ENCODE measurements around the gene LPIN2. TPM values are rescaled to one million over a fixed set of nuclear protein-coding genes. Genes with fewer than 3 reads are reported as not detected.

The LPIN2 gene
- polyA plus RNA-seq, 1 donor (not counting 4 experiments of a cell fraction or from before 2014, with no cell fraction given), result 3.9 TPM

GRCh38 chr18:3035635-3036034 is 22.7 kb upstream of the LPIN2 start:
- TF ChIP-seq CTCF (optimal IDR thresholded peaks at IDR 0.05 in 1 of 3, IDR thresholded peaks at IDR 0.05 in 1 of 3, conservative IDR thresholded peaks at IDR 0.05 in 1 of 3; ENCODE audit: extremely low read depth in 1 of 3, insufficient read depth in 2 of 3, low read length in 3 of 3), result no peak
- TF ChIP-seq EZH2 (IDR thresholded peaks at IDR 0.05; ENCODE audit: low read length), result no peak
- H3K9ac ChIP-seq (ENCODE audit: control insufficient read depth, extremely low read depth, insufficient read depth, low read length), result no peak overlapping the region
- FAIRE-seq (no peak), DNase-seq (ENCODE audit: low read depth, low spot score) (no peak)
- no peak overlapping the region for H2AFZ ChIP-seq (ENCODE audit: control insufficient read depth, low read length)
- no peaks in the 10 kb centered on the region for H3K9me1 ChIP-seq (ENCODE audit: control insufficient read depth, extremely low read depth, insufficient read depth, low read length)
- H3K79me2 ChIP-seq (ENCODE audit: control insufficient read depth, insufficient read depth, low read length), result no peaks in the 10 kb centered on the region
- no peaks in the 10 kb centered on the region for H3K9me3 ChIP-seq (ENCODE audit: control insufficient read depth, low read depth, low read length)
- H4K20me1 ChIP-seq (ENCODE audit: control insufficient read depth, extremely low read depth, insufficient read depth, low read length), result no peaks in the 10 kb centered on the region
- no peaks in the 10 kb centered on the region for H3K27me3 ChIP-seq (ENCODE audit: control insufficient read depth, extremely low read depth, insufficient read depth, low read length)
- no peaks in the 10 kb centered on the region for H3K4me1 ChIP-seq (ENCODE audit: control insufficient read depth, extremely low read depth, insufficient read depth, low read length)
- no peak overlapping the region for H3K4me2 ChIP-seq (ENCODE audit: control insufficient read depth, extremely low read depth, insufficient read depth, low read depth, low read length)
- H3K36me3 ChIP-seq (ENCODE audit: control insufficient read depth in 2 of 2, extremely low read depth in 1 of 2, insufficient read depth in 2 of 2, low read length in 2 of 2), result no peaks in the 10 kb centered on the region
- dilution Hi-C loops (cut with MboI; ENCODE audit: extremely low pct_ligation_motif_present, low sequenced_read_pairs), result no loop called here
- H3K27ac ChIP-seq (ENCODE audit: control insufficient read depth, insufficient read depth, low read length), result no peak overlapping the region
- no peak overlapping the region for H3K4me3 ChIP-seq (ENCODE audit: control insufficient read depth in 2 of 3, extremely low read depth in 1 of 3, insufficient read depth in 2 of 3, low read depth in 1 of 3, low read length in 3 of 3)

- TF ChIP-seq CTCF (optimal IDR thresholded peaks at IDR 0.05 in 1 of 3, IDR thresholded peaks at IDR 0.05 in 1 of 3, conservative IDR thresholded peaks at IDR 0.05 in 1 of 3; ENCODE audit: extremely low read depth in 1 of 3, insufficient read depth in 2 of 3, low read length in 3 of 3) (no peak), EZH2 (IDR thresholded peaks at IDR 0.05; ENCODE audit: low read length) (no peak)
- DNase-seq (ENCODE audit: low read depth, low spot score), result no peak
- H3K79me2 ChIP-seq (ENCODE audit: control insufficient read depth, insufficient read depth, low read length), result no peaks in the 10 kb centered on the region
- no peak overlapping the region for H2AFZ ChIP-seq (ENCODE audit: control insufficient read depth, low read length)
- no peak overlapping the region for H3K9ac ChIP-seq (ENCODE audit: control insufficient read depth, extremely low read depth, insufficient read depth, low read length)
- no peak overlapping the region for H3K4me2 ChIP-seq (ENCODE audit: control insufficient read depth, extremely low read depth, insufficient read depth, low read depth, low read length)
- H3K36me3 ChIP-seq (ENCODE audit: control insufficient read depth in 2 of 2, extremely low read depth in 1 of 2, insufficient read depth in 2 of 2, low read length in 2 of 2), result no peaks in the 10 kb centered on the region
- no peaks in the 10 kb centered on the region for H3K4me1 ChIP-seq (ENCODE audit: control insufficient read depth, extremely low read depth, insufficient read depth, low read length)
- H3K4me3 ChIP-seq (ENCODE audit: control insufficient read depth in 2 of 3, extremely low read depth in 1 of 3, insufficient read depth in 2 of 3, low read depth in 1 of 3, low read length in 3 of 3), result no peak overlapping the region
- no peak for FAIRE-seq
- H3K9me3 ChIP-seq (ENCODE audit: control insufficient read depth, low read depth, low read length), result no peaks in the 10 kb centered on the region
- H3K27ac ChIP-seq (ENCODE audit: control insufficient read depth, insufficient read depth, low read length), result no peak overlapping the region
- dilution Hi-C loops (cut with MboI; ENCODE audit: extremely low pct_ligation_motif_present, low sequenced_read_pairs), result no loop called here
- no peaks in the 10 kb centered on the region for H3K27me3 ChIP-seq (ENCODE audit: control insufficient read depth, extremely low read depth, insufficient read depth, low read length)
- no peaks in the 10 kb centered on the region for H4K20me1 ChIP-seq (ENCODE audit: control insufficient read depth, extremely low read depth, insufficient read depth, low read length)
- H3K9me1 ChIP-seq (ENCODE audit: control insufficient read depth, extremely low read depth, insufficient read depth, low read length), result no peaks in the 10 kb centered on the region
Measured at GRCh38 chr18:3032721-3033120, 19.8 kb upstream of the LPIN2 start.

Data from keratinocyte (primary cell).